Lower leg skin (tissue), 3 donors: Measurements from ENCODE around the gene MMP24.

Source experiments
- POLR2A ChIP-seq, 2 donors: fragments of 450-650 bp; IDR thresholded peaks; one replicate each; pipeline ENCODE4 v1.6.1; 2016 to 2017; ENCODE audit warnings: antibody characterized with exemption in 2 of 2, mild to moderate bottlenecking in 1 of 2, moderate library complexity in 1 of 2
- TF ChIP-seq, protein P1 (sequence below), 3 donors: fragments of 450-650 bp; IDR thresholded peaks; one replicate each; pipeline ENCODE4 v1.5.1; 2016; ENCODE audit warnings: antibody characterized with exemption in 3 of 3, mild to moderate bottlenecking in 3 of 3, moderate library complexity in 2 of 3

- no peak for TF ChIP-seq POLR2A (IDR thresholded peaks at IDR 0.05)
- TF ChIP-seq, protein P1, sequence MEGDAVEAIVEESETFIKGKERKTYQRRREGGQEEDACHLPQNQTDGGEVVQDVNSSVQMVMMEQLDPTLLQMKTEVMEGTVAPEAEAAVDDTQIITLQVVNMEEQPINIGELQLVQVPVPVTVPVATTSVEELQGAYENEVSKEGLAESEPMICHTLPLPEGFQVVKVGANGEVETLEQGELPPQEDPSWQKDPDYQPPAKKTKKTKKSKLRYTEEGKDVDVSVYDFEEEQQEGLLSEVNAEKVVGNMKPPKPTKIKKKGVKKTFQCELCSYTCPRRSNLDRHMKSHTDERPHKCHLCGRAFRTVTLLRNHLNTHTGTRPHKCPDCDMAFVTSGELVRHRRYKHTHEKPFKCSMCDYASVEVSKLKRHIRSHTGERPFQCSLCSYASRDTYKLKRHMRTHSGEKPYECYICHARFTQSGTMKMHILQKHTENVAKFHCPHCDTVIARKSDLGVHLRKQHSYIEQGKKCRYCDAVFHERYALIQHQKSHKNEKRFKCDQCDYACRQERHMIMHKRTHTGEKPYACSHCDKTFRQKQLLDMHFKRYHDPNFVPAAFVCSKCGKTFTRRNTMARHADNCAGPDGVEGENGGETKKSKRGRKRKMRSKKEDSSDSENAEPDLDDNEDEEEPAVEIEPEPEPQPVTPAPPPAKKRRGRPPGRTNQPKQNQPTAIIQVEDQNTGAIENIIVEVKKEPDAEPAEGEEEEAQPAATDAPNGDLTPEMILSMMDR (IDR thresholded peaks at IDR 0.05), result no peak
Observed at GRCh38 chr20:35196313-35196712, 30.2 kb upstream of the MMP24 start.
